Activated naive CD8-positive, alpha-beta T cell treated with anti-CD3 and anti-CD28 coated beads, Interleukin-2, amount 50 U/mL, for 24 hours (primary cell): ENCODE results near the gene CAD.
"Not testable (repeated sequence)": the region's sequence is repeated elsewhere in the genome, so short reads cannot be mapped to it uniquely, and the experiment has no call there.

Experiments used
- ATAC-seq: fragments of 150-1000 bp; cut with Tn5 transposase; one replicate; pipeline ENCODE4 v1.10.0; 2021
- DNase-seq: peaks from one replicate; pipeline ENCODE4 v3.0.0; 2021
- H3K27ac Mint-ChIP-seq: one replicate; pipeline ENCODE4 v1.8.0; 2021; ENCODE audit warnings: mild to moderate bottlenecking, mixed read lengths
- H3K27me3 Mint-ChIP-seq: one replicate; pipeline ENCODE4 v1.8.0; 2021; ENCODE audit warnings: mixed read lengths
- H3K36me3 Mint-ChIP-seq: one replicate; pipeline ENCODE4 v1.8.0; 2021; ENCODE audit warnings: low read depth, mixed read lengths
- H3K4me1 Mint-ChIP-seq: one replicate; pipeline ENCODE4 v1.8.0; 2021; ENCODE audit warnings: mixed read lengths
- H3K4me3 Mint-ChIP-seq: one replicate; pipeline ENCODE4 v1.8.0; 2021; ENCODE audit warnings: mild to moderate bottlenecking, moderate library complexity, mixed read lengths
- H3K9me3 Mint-ChIP-seq: one replicate; pipeline ENCODE4 v1.8.0; 2021; ENCODE audit warnings: mixed read lengths

The CAD gene

DNA sequence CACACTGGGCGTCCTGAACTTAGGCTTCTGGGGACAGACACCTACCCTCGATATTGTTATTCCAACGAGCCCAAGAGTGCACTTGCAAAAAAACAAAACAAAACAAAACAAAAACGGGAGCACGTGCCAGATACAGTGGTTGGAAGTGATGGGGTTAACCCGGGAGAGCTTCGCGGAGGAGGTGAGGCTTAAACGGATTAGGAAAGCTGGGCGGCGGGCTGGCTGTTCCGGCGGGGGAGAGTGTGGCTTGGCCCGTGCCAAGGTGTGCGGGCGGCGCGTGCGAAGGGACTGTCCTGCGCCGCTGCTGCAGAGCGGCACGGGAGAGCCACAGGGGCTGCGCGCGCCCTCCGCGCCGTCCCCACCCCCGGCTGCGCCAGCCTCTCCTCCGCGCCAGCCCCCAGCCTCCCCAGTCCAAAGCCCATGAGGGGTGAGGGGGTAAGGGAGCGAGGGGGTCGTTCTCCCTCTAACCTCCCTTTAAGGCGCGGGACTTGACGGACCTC, 47.1 kb downstream of the CAD start:
- Mint-ChIP-seq H3K9me3 (no peaks in the 10 kb centered on the region), H3K4me1 (peaks cover 23% of the 10 kb centered on the region)

DNA sequence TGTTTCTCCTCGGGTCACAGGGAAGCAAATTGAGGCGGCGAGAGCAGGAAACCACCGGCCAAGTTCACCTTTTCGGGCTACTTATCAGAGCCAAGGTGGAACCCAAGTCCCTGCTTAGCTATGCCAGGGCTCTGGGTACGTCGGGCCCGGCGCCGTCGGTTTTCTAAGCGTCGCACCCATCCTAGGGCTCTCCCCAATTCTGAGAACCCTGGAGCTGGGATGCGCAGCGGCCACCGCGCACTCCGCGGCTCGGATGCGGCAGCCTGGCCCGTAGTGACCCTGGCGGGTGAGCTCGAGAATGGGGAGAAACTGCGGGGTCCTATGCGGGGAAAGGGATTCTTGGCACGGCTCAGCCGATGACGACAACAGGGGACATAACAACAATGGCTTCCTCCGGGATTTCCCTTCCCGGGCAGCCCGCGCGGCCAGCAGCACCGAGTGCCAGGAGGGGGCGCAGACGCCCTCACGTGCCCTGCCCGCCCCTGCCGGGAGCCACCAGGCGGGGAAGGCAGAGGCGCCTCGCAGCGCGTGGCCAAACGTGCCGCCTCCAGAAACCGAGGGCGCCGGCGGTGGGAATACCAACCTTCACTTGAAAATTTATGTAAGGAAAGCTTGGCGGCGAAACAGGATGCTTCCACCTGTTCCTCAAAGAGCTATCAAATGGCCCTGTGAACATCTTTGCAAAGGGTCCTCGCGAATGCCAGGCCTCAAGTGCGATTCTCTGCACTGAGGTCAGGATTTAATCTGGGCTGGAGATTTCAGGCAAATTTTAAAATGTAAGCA, 47.8 kb downstream of the CAD start:
- Mint-ChIP-seq H3K27ac (no peak overlapping the region), H3K9me3 (no peaks in the 10 kb centered on the region), H3K4me1 (peaks cover 23% of the 10 kb centered on the region), H3K4me3 (peak overlapping the region; percentile 72), H3K36me3 (no peaks in the 10 kb centered on the region), H3K27me3 (peaks cover 41% of the 10 kb centered on the region)
- ATAC-seq (peak; percentile 45), DNase-seq (peak; percentile 71)

More for the DNA sequence above, 47.1 kb downstream of the CAD start:
- H3K36me3 Mint-ChIP-seq, result no peaks in the 10 kb centered on the region
- H3K4me3 Mint-ChIP-seq, result peak overlapping the region; percentile 72
- DNase-seq (peak; percentile 24), ATAC-seq (peak; percentile 30)
- peaks cover 40% of the 10 kb centered on the region for H3K27me3 Mint-ChIP-seq
- no peak overlapping the region for H3K27ac Mint-ChIP-seq

DNA sequence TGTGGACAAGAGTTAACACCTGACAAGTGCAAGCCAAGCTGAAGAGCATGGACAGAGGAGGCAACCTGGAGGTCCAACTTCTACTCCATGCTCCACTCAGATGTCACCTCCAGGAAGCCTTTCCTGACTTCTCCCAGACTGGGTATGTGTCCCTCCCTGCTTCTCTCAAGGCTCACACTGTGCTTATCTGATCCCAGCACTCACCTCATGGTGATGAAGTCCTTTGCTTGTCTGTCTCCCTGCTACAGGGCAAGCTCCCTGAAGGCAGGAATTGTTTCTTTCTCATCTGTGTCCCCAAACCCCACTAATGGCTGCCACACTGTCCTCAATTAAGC, 48.3 kb downstream of the CAD start:
- H3K9me3 Mint-ChIP-seq, result no peaks in the 10 kb centered on the region
- DNase-seq (no peak), ATAC-seq (no peak)
- peaks cover 40% of the 10 kb centered on the region for H3K27me3 Mint-ChIP-seq
- H3K4me3 Mint-ChIP-seq, result no peak overlapping the region
- H3K4me1 Mint-ChIP-seq, result peaks cover 23% of the 10 kb centered on the region
- no peak overlapping the region for H3K27ac Mint-ChIP-seq
- H3K36me3 Mint-ChIP-seq, result no peaks in the 10 kb centered on the region

DNA sequence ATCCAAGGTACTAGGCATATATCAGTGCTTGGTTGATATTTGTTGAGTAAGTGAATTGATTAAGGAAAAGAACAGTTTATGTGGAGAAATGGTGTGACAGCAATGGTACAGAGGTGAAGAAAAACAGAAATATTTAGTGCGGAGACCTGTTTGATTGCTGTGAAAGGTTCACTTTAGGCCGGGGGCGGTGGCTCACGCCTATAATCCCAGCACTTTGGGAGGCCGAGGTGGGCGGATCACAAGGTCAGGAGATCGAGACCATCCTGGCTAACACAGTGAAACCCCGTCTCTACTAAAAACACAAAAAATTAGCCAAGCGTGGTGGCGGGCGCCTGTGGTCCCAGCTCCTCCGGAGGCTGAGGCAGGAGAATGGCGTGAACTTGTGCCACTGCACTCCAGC, 51.1 kb downstream of the CAD start:
- H3K27ac Mint-ChIP-seq, H3K36me3 Mint-ChIP-seq, H3K4me3 Mint-ChIP-seq, ATAC-seq, H3K9me3 Mint-ChIP-seq, DNase-seq: not testable (repeated sequence)
- Mint-ChIP-seq H3K4me1 (peaks cover 16% of the 10 kb centered on the region), H3K27me3 (peaks cover 28% of the 10 kb centered on the region)

- Mint-ChIP-seq H3K27me3 (peaks cover 14% of the 10 kb centered on the region), H3K9me3 (no peaks in the 10 kb centered on the region), H3K4me3 (no peak overlapping the region), H3K4me1 (peaks cover 4% of the 10 kb centered on the region), H3K27ac (no peak overlapping the region), H3K36me3 (no peaks in the 10 kb centered on the region)
- ATAC-seq (no peak), DNase-seq (no peak)
These were observed 53.0 kb downstream of the CAD start for GRCh38 chr2:27270131-27270530.

DNA sequence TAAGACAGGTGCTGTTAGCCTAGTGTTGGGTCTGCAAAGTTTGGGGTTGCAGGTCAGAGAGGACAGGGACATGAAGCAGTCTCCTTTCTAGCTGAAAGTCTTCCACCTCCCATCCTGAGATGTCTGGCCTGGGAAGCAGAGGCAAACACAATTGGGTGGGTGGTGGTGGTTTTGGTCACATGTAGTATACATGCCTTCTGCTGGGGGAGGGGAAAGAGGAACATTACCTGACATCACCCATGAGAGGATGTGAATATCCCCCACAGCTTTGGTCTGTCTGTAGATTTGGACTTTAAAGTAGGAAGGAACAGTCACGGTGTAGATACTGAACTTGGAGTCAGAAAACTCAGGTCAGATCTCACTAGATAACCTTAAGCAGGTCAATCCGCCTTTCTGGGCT, 53.5 kb downstream of the CAD start:
- Mint-ChIP-seq H3K36me3 (no peaks in the 10 kb centered on the region), H3K9me3 (no peaks in the 10 kb centered on the region), H3K27me3 (peaks cover 14% of the 10 kb centered on the region), H3K4me3 (no peak overlapping the region), H3K4me1 (no peaks in the 10 kb centered on the region), H3K27ac (no peak overlapping the region)
- ATAC-seq (no peak), DNase-seq (no peak)

DNA sequence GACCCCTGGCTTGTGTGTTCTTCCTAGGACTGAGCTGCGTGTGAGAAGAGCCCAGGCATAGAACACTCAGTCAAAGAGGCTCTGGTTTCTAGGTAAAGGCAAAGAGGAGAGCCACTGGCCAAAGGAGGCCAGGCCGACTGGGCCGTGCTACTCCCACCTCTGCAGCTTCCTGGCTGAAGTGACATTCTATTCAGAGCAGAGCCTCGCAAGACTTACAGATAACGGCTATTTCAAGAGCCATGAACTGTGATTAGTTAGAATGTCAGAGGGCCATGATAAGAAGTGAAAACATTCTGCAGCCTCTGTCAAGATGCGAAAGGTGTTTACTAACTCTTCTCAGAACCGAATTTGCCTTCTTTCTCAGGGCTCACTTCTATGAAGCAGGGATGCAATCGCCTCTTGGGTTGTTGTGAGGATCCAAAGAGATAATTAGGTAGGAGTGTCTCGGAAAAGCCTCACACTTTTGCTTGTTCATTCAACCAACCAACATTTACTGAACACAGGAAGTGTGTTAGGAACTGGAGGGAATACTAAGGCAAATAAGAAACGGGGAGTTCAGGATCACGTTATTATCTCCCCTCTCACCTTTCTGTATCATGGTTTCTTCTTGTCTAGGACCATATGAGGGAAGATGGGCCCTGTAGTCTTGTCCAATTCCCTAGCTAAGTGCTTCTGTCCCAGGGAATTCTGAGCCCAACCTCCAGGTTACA, 54.6 kb downstream of the CAD start:
- no peak for ATAC-seq
- Mint-ChIP-seq H3K9me3 (no peaks in the 10 kb centered on the region), H3K27ac (no peak overlapping the region), H3K4me3 (no peak overlapping the region), H3K4me1 (no peaks in the 10 kb centered on the region), H3K27me3 (peaks cover 14% of the 10 kb centered on the region), H3K36me3 (no peaks in the 10 kb centered on the region)
- DNase-seq, result no peak

GRCh38 chr2:27272537-27273522, 55.7 kb downstream of the CAD start:
- not testable (repeated sequence) for H3K9me3 Mint-ChIP-seq, ATAC-seq, H3K4me1 Mint-ChIP-seq, DNase-seq, H3K36me3 Mint-ChIP-seq, H3K4me3 Mint-ChIP-seq, H3K27ac Mint-ChIP-seq
- H3K27me3 Mint-ChIP-seq, result peaks cover 14% of the 10 kb centered on the region

DNA sequence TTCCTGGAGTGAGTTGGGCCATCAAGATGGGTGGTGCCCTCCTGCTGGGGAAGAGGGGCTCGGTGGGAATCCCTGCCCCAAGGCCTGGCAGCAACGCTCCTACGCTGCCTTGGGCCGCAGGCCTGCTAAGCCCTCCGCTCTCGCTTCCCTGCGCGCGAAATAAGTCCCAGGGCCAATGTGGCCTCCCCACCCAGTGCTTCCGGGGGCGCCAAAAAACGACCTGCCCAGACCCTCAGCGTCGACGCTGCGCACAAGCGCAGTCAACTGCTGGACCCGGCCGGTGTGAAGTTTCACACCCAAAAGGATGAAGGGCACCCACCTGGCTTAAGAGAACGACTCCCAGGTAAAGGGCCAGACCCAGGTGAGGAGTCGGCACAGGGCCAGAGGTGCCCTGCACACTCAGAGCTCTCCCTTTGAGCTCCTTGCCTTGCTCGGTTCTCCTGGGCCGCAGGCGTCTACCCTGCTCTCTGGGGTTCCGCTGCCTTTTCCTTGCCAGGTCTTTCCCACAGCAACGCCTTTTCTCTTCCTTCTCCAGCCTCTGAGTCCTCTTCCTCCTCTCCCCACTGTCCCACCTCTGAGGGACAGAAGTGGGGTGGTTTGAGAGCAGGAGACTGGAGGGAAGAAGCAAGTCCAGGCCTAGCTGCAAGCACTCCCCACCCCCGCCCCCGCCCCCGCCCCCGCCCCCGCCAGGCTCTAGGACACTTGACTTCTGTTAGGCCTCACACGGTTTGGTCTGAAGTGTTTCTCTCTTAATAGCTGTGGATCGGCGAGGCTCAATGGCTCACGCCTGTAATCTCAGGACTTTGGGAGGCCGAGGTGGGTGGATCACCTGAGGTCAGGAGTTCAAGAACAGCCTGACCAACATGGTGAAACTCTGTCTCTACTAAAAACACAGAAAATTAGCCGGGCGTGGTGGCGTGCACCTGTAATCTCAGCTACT, 58.3 kb downstream of the CAD start, which contains the start of gene DNAJC5G:
Gene DNAJC5G (plus strand): TSS at position 223 of the 940 bp plus-strand sequence. CDS start 1,296 bp downstream, outside the sequence.
- H3K27ac Mint-ChIP-seq, result no peak within 1 kb of the TSS
- no peaks in the 10 kb centered on the region for H3K36me3 Mint-ChIP-seq
- ATAC-seq (no peak), DNase-seq (no peak)
- H3K9me3 Mint-ChIP-seq, result no peaks in the 10 kb centered on the region
- H3K4me1 Mint-ChIP-seq, result peaks cover 3% of the 10 kb centered on the region
- peaks cover 10% of the 10 kb centered on the region for H3K27me3 Mint-ChIP-seq
- no peak within 1 kb of the TSS for H3K4me3 Mint-ChIP-seq

- ATAC-seq (no peak), DNase-seq (no peak)
- no peaks in the 10 kb centered on the region for H3K36me3 Mint-ChIP-seq
- no peak overlapping the region for H3K4me3 Mint-ChIP-seq
- H3K27me3 Mint-ChIP-seq, result peaks cover 20% of the 10 kb centered on the region
- peaks cover 3% of the 10 kb centered on the region for H3K4me1 Mint-ChIP-seq
- H3K27ac Mint-ChIP-seq, result no peak overlapping the region
- no peaks in the 10 kb centered on the region for H3K9me3 Mint-ChIP-seq
These were observed 60.8 kb downstream of the CAD start for GRCh38 chr2:27278010-27278409.

DNA sequence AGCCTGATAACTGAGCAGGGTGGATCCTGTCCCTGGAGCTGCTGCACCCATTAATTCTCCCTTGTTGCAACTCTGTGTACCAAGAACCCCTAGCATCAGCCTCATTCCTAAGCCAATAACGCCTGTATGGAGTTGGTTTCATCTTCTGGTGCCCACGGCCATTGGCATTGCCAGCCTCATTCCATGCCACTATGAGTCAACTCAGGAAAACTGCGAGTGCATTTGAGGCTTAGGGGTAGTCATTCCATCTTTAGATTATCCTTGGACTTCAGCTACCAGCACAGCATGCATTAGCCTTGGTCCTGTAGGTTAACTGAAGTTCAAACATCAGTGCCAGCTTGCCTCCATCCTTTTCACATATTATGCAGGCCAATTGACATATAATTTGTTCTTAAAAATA, 63.7 kb downstream of the CAD start:
- no peak for DNase-seq
- H3K4me1 Mint-ChIP-seq, result peaks cover 3% of the 10 kb centered on the region
- ATAC-seq, result no peak
- no peaks in the 10 kb centered on the region for H3K36me3 Mint-ChIP-seq
- H3K4me3 Mint-ChIP-seq, result no peak overlapping the region
- no peak overlapping the region for H3K27ac Mint-ChIP-seq
- H3K27me3 Mint-ChIP-seq, result peaks cover 22% of the 10 kb centered on the region
- no peaks in the 10 kb centered on the region for H3K9me3 Mint-ChIP-seq

DNA sequence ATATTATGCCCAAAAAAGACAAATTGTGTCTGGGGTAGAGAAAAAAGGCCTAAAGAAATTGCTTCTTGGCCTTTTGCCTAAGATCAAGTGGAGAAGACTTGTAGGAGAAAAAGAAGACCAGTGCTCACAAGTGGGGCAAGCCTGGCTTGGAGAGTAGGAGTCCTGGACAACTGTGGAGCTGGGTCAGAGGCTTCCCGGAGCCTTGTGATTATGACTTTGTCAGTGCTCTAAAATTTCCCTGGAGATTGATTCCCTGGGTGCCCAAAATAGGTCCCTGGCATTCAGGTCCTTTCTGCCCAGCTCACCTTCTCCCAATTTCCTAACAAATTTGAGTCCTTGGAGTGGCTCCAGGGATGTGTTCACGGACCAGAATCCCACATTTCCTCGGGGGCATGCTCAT, 64.3 kb downstream of the CAD start:
- no peak for DNase-seq
- H3K4me3 Mint-ChIP-seq, result no peak overlapping the region
- H3K9me3 Mint-ChIP-seq, result no peaks in the 10 kb centered on the region
- peaks cover 3% of the 10 kb centered on the region for H3K4me1 Mint-ChIP-seq
- H3K36me3 Mint-ChIP-seq, result no peaks in the 10 kb centered on the region
- no peak for ATAC-seq
- no peak overlapping the region for H3K27ac Mint-ChIP-seq
- peaks cover 22% of the 10 kb centered on the region for H3K27me3 Mint-ChIP-seq

- Mint-ChIP-seq H3K36me3 (no peaks in the 10 kb centered on the region), H3K27me3 (peaks cover 22% of the 10 kb centered on the region), H3K9me3 (no peaks in the 10 kb centered on the region), H3K27ac (no peak within 1 kb of the TSS), H3K4me1 (peaks cover 3% of the 10 kb centered on the region), H3K4me3 (no peak within 1 kb of the TSS)
- ATAC-seq, result no peak
- DNase-seq, result no peak
These were observed 64.8 kb downstream of the CAD start, which contains the start of gene TRIM54 for GRCh38 chr2:27281855-27282559. TSS of gene TRIM54 (plus strand) at chr2:27282429. CDS start at chr2:27282732, 303 bp downstream.
